Measurements from ENCODE around the gene COL6A2. TPM values are rescaled to one million over a fixed set of nuclear protein-coding genes. Genes with fewer than 3 reads are reported as not detected.

Gene COL6A2
- total RNA-seq, 1 experiment from 2014 or later = 15.0 TPM

DNA sequence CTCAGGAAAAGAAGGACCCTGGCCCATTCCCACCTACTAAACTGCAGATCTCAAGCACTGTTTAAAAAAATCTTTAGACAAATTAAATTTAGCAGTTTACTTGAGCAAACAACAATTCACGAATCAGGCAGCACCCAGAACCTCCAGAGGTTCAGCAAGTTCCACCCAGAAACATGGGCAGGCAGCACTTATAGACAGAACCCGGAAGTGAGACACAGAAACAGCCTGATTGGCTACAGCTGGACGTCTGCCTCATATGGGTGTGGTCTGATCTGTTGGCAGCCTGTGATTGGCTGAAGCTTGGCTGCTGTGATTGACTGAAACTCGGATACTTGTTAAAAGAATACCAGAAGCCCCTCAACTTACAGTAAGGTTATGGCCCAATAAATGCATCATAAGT, 34.7 kb upstream of the COL6A2 start:
- ChIA-PET CTCF (no interaction called here), POLR2A (ENCODE audit: low non-redundant PET) (no interaction called here)
- DNase-seq (ENCODE audit: low spot score) = no peak
- Histone ChIP-seq H3K4me3 (ENCODE audit: low read depth, low read length, poor library complexity, severe bottlenecking) (no peak overlapping the region), H3K27ac (ENCODE audit: low read depth, low read length, poor library complexity, severe bottlenecking) (no peak overlapping the region), H3K9me3 (ENCODE audit: low read depth, low read length, poor library complexity, severe bottlenecking) (peaks cover 5% of the 10 kb centered on the region), H3K4me1 (ENCODE audit: insufficient read depth, low read length, poor library complexity, severe bottlenecking) (no peaks in the 10 kb centered on the region), H3K36me3 (ENCODE audit: insufficient read depth, low read length, poor library complexity, severe bottlenecking) (no peaks in the 10 kb centered on the region), H3K27me3 (replicated peaks; ENCODE audit: insufficient read depth, low read depth, low read length, poor library complexity) (no peaks in the 10 kb centered on the region)
- TF ChIP-seq, protein P1, sequence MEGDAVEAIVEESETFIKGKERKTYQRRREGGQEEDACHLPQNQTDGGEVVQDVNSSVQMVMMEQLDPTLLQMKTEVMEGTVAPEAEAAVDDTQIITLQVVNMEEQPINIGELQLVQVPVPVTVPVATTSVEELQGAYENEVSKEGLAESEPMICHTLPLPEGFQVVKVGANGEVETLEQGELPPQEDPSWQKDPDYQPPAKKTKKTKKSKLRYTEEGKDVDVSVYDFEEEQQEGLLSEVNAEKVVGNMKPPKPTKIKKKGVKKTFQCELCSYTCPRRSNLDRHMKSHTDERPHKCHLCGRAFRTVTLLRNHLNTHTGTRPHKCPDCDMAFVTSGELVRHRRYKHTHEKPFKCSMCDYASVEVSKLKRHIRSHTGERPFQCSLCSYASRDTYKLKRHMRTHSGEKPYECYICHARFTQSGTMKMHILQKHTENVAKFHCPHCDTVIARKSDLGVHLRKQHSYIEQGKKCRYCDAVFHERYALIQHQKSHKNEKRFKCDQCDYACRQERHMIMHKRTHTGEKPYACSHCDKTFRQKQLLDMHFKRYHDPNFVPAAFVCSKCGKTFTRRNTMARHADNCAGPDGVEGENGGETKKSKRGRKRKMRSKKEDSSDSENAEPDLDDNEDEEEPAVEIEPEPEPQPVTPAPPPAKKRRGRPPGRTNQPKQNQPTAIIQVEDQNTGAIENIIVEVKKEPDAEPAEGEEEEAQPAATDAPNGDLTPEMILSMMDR (conservative IDR thresholded peaks at IDR 0.05; ENCODE audit: low read depth, low read length) = no peak
- TF ChIP-seq EZH2 (IDR thresholded peaks at IDR 0.05; ENCODE audit: borderline replicate concordance, low read depth, low read length, poor library complexity, severe bottlenecking) = no peak
- intact Hi-C loops (cut with micrococcal nuclease; ENCODE audit: unreplicated experiment) = no loop called here
- BruUV-seq (replicated peaks) = no TSS peak

DNA sequence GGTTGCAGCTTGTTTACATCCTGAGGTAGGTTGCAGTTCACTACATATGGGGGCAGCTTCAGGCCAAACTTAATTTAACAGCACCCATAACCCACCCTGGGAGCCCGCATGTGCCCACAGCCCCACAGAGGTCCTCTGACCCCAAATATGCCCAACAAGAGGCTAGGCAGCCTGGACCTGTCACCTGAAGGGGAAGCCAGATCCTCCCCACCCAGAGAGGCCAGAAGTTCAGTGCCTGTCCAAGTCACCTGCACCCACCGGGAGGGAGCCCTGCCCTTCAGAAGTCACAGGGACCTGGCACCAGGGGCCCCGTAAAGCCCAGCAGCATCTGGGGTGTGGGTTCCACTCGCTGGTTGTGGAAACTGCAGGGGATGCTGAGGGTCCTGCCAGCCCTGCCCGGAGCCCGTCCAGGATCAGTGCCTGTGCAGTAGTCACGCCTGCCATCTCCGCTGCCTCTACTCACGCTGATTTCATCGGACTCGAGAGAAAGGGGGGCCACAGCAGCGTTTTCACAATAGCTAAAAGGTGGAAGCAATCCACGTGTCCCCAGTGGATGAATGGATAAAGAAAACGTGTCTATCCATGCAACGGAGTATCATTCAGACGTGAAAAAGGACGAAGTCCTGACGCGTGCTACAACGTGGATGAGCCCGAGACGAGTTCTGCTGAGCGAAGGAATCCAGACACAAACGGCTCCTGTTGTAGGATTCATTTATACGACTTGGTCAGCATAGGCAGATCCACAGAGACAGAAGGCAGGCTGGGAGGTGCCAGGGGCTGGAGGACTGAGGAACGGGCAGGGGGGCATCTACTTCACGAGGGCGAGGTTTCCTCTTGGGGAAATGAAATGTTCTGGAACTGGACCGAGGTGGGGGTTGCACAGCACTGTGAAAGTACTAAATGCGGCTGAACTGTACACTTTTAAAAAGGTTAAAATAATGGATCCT, 33.9 kb upstream of the COL6A2 start:
- no peak for DNase-seq (ENCODE audit: low spot score)
- no peaks in the 10 kb centered on the region for H3K4me1 ChIP-seq (ENCODE audit: insufficient read depth, low read length, poor library complexity, severe bottlenecking)
- no peak for TF ChIP-seq EZH2 (IDR thresholded peaks at IDR 0.05; ENCODE audit: borderline replicate concordance, low read depth, low read length, poor library complexity, severe bottlenecking)
- TF ChIP-seq, protein P1 (conservative IDR thresholded peaks at IDR 0.05; ENCODE audit: low read depth, low read length) = no peak
- H3K9me3 ChIP-seq (ENCODE audit: low read depth, low read length, poor library complexity, severe bottlenecking) = peaks cover 5% of the 10 kb centered on the region
- H3K36me3 ChIP-seq (ENCODE audit: insufficient read depth, low read length, poor library complexity, severe bottlenecking) = no peaks in the 10 kb centered on the region
- no peak overlapping the region for H3K27ac ChIP-seq (ENCODE audit: low read depth, low read length, poor library complexity, severe bottlenecking)
- no TSS peak for BruUV-seq (replicated peaks)
- ChIA-PET POLR2A (ENCODE audit: low non-redundant PET) (no interaction called here), CTCF (no interaction called here)
- intact Hi-C loops (cut with micrococcal nuclease; ENCODE audit: unreplicated experiment) = no loop called here
- no peaks in the 10 kb centered on the region for H3K27me3 ChIP-seq (replicated peaks; ENCODE audit: insufficient read depth, low read depth, low read length, poor library complexity)
- no peak overlapping the region for H3K4me3 ChIP-seq (ENCODE audit: low read depth, low read length, poor library complexity, severe bottlenecking)

DNA sequence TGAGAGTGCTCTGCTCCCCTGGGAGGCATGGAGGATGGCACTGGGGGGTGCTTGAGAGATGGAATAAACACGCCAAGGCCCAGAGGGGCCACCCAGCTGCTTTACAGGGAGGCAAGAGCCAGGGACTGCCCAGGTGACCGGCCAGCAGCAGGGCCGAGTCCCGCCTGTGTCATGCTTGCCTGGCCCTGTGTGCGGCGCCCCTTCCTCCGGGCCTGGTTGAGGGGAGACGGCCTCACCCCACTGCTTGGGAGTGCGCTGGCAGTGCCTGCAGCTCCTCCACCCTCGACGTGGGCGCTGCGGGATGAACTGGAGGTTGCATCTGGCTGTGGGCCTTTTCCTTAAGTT, 33.1 kb upstream of the COL6A2 start:
- H3K36me3 ChIP-seq (ENCODE audit: insufficient read depth, low read length, poor library complexity, severe bottlenecking) = no peaks in the 10 kb centered on the region
- ChIA-PET POLR2A (ENCODE audit: low non-redundant PET) (no interaction called here), CTCF (no interaction called here)
- no TSS peak for BruUV-seq (replicated peaks)
- TF ChIP-seq, protein P1 (conservative IDR thresholded peaks at IDR 0.05; ENCODE audit: low read depth, low read length) = no peak
- TF ChIP-seq EZH2 (IDR thresholded peaks at IDR 0.05; ENCODE audit: borderline replicate concordance, low read depth, low read length, poor library complexity, severe bottlenecking) = no peak
- H3K27me3 ChIP-seq (replicated peaks; ENCODE audit: insufficient read depth, low read depth, low read length, poor library complexity) = no peaks in the 10 kb centered on the region
- no peak overlapping the region for H3K4me3 ChIP-seq (ENCODE audit: low read depth, low read length, poor library complexity, severe bottlenecking)
- intact Hi-C loops (cut with micrococcal nuclease; ENCODE audit: unreplicated experiment) = no loop called here
- no peaks in the 10 kb centered on the region for H3K4me1 ChIP-seq (ENCODE audit: insufficient read depth, low read length, poor library complexity, severe bottlenecking)
- peaks cover 5% of the 10 kb centered on the region for H3K9me3 ChIP-seq (ENCODE audit: low read depth, low read length, poor library complexity, severe bottlenecking)
- no peak overlapping the region for H3K27ac ChIP-seq (ENCODE audit: low read depth, low read length, poor library complexity, severe bottlenecking)
- no peak for DNase-seq (ENCODE audit: low spot score)
